ENCODE data around the gene SMIM45.

The SMIM45 gene

GRCh38 chr22:41907436-41908401 is 44.2 kb upstream of the SMIM45 start:
- TF ChIP-seq, protein P1, sequence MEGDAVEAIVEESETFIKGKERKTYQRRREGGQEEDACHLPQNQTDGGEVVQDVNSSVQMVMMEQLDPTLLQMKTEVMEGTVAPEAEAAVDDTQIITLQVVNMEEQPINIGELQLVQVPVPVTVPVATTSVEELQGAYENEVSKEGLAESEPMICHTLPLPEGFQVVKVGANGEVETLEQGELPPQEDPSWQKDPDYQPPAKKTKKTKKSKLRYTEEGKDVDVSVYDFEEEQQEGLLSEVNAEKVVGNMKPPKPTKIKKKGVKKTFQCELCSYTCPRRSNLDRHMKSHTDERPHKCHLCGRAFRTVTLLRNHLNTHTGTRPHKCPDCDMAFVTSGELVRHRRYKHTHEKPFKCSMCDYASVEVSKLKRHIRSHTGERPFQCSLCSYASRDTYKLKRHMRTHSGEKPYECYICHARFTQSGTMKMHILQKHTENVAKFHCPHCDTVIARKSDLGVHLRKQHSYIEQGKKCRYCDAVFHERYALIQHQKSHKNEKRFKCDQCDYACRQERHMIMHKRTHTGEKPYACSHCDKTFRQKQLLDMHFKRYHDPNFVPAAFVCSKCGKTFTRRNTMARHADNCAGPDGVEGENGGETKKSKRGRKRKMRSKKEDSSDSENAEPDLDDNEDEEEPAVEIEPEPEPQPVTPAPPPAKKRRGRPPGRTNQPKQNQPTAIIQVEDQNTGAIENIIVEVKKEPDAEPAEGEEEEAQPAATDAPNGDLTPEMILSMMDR (IDR thresholded peaks at IDR 0.05; ENCODE audit: low read depth, low read length): no peak
- no peak overlapping the region for H3K4me3 ChIP-seq (replicated peaks in 1 of 2; ENCODE audit: low read depth in 2 of 2, low read length in 2 of 2)
- DNase-seq (ENCODE audit: low read depth in 2 of 2): no peak

GRCh38 chr22:41908411-41909309 is 43.3 kb upstream of the SMIM45 start:
- no peak for DNase-seq (ENCODE audit: low read depth in 2 of 2)
- no peak overlapping the region for H3K4me3 ChIP-seq (replicated peaks in 1 of 2; ENCODE audit: low read depth in 2 of 2, low read length in 2 of 2)

DNA sequence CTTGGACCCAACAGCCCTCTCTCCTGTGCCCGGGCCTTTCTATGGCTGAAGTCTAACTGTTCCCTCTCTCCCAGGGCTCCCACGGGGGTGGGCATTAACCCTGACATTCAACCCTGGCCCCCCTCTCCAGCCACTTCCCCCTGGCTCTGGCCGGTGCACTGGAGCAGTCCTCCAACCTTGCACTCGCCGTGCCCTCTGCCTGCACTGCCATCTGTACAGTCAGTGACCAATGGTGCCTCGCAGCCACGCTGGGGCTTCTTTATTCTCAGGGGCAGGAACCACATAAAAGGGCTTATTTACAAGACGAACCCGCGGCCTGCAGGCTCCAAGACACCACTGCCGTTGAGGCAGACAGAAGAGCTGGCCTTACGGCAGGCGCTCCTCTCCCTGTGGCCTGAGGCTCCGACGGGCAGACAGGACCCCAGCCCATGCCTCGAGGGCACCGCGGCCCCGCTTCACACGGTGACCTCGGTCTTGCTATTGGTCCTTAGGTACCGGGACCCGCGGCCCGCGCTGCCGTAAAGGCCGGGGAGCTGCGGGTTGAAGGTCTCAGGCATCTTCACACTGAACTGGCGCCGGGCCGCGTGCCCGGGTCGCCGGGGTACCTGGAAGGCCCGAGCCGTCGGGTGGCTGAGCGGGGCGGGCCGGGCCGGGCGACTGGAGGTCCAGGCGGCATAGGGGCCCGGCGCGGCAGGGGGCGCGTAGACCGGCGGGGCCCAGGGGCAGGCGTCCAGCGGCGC is 42.5 kb upstream of the SMIM45 start:
- H3K4me3 ChIP-seq (replicated peaks in 1 of 2; ENCODE audit: low read depth in 2 of 2, low read length in 2 of 2): no peak overlapping the region
- no peak for DNase-seq (ENCODE audit: low read depth in 2 of 2)
- TF ChIP-seq, protein P1 (IDR thresholded peaks at IDR 0.05; ENCODE audit: low read depth, low read length): no peak

More at GRCh38 chr22:41908411-41909309, 43.3 kb upstream of the SMIM45 start:
- TF ChIP-seq, protein P1 (IDR thresholded peaks at IDR 0.05; ENCODE audit: low read depth, low read length): no peak

DNA sequence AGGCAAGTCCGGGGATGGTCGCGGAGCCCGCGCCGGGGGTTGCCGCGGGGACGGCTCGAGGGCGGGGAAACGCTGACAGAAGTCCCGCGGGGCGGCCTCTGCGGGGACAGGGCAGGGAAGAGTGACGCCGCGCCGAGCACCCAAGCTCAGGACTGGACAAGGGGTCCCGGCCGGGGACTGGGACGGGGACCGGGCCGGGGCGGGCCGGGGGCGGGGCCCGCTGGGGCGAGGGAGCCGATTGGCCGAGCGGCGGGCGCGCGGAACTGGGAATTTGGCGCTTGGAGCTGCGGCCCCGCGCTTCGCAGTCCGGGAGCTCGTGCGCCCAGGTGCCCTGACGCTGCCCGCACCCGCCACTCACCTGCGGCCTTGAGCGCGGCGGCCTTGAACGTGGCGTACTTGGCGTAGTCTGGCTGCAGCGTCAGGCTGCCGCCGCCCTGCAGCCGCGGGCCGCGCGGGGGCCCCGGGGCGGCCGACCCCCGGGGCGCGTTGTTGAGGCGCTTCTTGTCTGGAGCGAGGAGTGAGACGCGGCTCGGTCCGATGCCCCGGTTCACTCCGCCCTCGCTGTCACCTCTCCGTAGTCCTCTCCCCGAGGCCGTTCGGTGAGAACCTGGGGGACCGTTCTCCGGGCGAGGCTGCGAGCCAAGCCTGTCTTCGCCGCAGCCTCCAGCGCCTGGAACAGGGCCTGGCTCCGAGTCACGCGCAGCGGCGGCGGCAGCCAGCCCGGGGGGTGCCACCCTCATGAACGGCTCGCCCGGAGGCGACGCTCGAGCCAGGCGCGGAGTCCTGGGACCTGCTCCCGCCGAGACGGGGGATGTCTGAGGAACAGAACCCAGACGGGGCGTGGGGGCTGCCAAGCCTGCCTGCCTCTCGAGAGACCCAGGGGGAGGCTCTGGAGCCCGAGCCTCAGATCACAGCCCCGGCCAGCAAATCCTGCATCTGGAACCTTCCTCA is 41.6 kb upstream of the SMIM45 start:
- TF ChIP-seq, protein P1 (IDR thresholded peaks at IDR 0.05; ENCODE audit: low read depth, low read length): no peak
- DNase-seq (ENCODE audit: low read depth in 2 of 2): peak; percentile 22 to 25
- H3K4me3 ChIP-seq (replicated peaks in 1 of 2; ENCODE audit: low read depth in 2 of 2, low read length in 2 of 2): peak overlapping the region in 1 of 2 donors; percentile 3

- no peak for DNase-seq (ENCODE audit: low read depth in 2 of 2)
- TF ChIP-seq, protein P1 (IDR thresholded peaks at IDR 0.05; ENCODE audit: low read depth, low read length): no peak
- H3K4me3 ChIP-seq (replicated peaks in 1 of 2; ENCODE audit: low read depth in 2 of 2, low read length in 2 of 2): no peak overlapping the region
Measured at GRCh38 chr22:41911001-41911611, 40.8 kb upstream of the SMIM45 start.
